ENCODE data around the gene PKMYT1. TPM values are rescaled to one million over a fixed set of nuclear protein-coding genes. Genes with fewer than 3 reads are reported as not detected.

PKMYT1 gene
- total and polyA plus RNA-seq, 9 of the 15 experiments (the other 6 are each of a cell fraction or from before 2014, with no cell fraction given), result 8.7 to 201 (median 37.8) TPM

DNA sequence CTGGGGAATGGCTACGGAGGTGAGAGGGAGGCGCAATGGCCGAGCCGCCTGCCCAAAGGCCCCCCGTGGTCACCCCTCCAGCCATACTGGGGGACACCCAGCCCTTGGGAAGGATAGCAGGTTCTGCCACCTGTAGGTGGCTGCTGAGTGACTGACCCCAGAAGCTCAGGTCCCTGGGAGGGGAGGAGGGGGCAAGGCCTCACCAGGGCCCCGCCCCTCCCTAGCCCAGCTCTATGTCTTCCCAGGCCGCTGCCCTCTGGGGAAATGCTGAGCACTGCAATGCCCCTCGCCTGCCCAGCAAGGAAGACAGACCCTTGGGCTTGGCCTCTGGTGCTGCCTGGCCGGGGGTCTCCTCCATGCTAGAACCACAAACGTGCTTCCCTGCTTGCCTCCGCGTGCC lies 21.1 kb upstream of the PKMYT1 start (continued):
- TF ChIP-seq, protein P1, sequence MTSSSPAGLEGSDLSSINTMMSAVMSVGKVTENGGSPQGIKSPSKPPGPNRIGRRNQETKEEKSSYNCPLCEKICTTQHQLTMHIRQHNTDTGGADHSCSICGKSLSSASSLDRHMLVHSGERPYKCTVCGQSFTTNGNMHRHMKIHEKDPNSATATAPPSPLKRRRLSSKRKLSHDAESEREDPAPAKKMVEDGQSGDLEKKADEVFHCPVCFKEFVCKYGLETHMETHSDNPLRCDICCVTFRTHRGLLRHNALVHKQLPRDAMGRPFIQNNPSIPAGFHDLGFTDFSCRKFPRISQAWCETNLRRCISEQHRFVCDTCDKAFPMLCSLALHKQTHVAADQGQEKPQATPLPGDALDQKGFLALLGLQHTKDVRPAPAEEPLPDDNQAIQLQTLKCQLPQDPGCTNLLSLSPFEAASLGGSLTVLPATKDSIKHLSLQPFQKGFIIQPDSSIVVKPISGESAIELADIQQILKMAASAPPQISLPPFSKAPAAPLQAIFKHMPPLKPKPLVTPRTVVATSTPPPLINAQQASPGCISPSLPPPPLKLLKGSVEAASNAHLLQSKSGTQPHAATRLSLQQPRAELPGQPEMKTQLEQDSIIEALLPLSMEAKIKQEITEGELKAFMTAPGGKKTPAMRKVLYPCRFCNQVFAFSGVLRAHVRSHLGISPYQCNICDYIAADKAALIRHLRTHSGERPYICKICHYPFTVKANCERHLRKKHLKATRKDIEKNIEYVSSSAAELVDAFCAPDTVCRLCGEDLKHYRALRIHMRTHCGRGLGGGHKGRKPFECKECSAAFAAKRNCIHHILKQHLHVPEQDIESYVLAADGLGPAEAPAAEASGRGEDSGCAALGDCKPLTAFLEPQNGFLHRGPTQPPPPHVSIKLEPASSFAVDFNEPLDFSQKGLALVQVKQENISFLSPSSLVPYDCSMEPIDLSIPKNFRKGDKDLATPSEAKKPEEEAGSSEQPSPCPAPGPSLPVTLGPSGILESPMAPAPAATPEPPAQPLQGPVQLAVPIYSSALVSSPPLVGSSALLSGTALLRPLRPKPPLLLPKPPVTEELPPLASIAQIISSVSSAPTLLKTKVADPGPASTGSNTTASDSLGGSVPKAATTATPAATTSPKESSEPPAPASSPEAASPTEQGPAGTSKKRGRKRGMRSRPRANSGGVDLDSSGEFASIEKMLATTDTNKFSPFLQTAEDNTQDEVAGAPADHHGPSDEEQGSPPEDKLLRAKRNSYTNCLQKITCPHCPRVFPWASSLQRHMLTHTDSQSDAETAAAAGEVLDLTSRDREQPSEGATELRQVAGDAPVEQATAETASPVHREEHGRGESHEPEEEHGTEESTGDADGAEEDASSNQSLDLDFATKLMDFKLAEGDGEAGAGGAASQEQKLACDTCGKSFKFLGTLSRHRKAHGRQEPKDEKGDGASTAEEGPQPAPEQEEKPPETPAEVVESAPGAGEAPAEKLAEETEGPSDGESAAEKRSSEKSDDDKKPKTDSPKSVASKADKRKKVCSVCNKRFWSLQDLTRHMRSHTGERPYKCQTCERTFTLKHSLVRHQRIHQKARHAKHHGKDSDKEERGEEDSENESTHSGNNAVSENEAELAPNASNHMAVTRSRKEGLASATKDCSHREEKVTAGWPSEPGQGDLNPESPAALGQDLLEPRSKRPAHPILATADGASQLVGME (CRISPR knock-in tag; IDR thresholded peaks at IDR 0.05), result no peak
- TF ChIP-seq EP400 (IDR thresholded peaks at IDR 0.05), result no peak
- no peak for TF ChIP-seq ATF7 (IDR thresholded peaks at IDR 0.05)
- no peak for TF ChIP-seq ZSCAN32 (CRISPR knock-in tag; IDR thresholded peaks at IDR 0.05)
- TF ChIP-seq, protein P2, sequence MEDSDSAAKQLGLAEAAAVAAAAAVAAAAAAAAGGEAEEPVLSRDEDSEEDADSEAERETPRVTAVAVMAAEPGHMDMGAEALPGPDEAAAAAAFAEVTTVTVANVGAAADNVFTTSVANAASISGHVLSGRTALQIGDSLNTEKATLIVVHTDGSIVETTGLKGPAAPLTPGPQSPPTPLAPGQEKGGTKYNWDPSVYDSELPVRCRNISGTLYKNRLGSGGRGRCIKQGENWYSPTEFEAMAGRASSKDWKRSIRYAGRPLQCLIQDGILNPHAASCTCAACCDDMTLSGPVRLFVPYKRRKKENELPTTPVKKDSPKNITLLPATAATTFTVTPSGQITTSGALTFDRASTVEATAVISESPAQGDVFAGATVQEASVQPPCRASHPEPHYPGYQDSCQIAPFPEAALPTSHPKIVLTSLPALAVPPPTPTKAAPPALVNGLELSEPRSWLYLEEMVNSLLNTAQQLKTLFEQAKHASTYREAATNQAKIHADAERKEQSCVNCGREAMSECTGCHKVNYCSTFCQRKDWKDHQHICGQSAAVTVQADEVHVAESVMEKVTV (CRISPR knock-in tag; IDR thresholded peaks at IDR 0.05), result no peak
- no peak for TF ChIP-seq CCNT2 (IDR thresholded peaks at IDR 0.05; ENCODE audit: borderline replicate concordance, extremely low read depth, insufficient read length, low read depth, low read length)
